Activated CD4-positive, alpha-beta T cell treated with anti-CD3 and anti-CD28 coated beads, Interleukin-2, amount 50 U/mL, for 4 hours (primary cell): Measurements from ENCODE around the gene KDM6A.
A peak's percentile ranks its signal among the peaks of the same experiment; 100 is the strongest.
"Not testable (repeated sequence)": the region's sequence is repeated elsewhere in the genome, so short reads cannot be mapped to it uniquely, and the experiment has no call there.

Source experiments
- DNase-seq, 2 experiments: peaks; one replicate each; pipeline ENCODE4 v3.0.0-alpha.2; 2020

The KDM6A gene

GRCh38 chrX:44931441-44931973 lies 58.5 kb downstream of the KDM6A start:
- DNase-seq = no peak

DNA sequence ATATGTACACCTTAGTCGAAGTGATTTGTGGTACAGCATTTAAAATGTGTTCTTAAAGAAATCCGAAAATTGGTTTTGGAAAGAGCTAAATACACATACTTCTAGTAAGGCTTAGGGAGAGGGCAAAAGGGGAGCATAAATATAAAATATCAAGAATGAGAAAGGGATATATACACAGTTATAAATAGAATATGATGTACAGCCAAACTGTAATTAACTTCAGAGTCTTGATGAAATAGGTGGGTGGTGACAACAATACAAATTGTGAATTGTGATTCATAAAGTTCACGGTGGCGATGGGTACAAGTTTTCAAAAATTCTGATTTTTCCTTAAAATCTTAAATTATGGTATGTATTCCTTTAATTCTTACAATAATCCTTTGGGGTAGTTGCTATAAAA lies 62.2 kb downstream of the KDM6A start:
- DNase-seq = no peak

- DNase-seq = no peak
These were observed 62.7 kb downstream of the KDM6A start for GRCh38 chrX:44935640-44936039.

DNA sequence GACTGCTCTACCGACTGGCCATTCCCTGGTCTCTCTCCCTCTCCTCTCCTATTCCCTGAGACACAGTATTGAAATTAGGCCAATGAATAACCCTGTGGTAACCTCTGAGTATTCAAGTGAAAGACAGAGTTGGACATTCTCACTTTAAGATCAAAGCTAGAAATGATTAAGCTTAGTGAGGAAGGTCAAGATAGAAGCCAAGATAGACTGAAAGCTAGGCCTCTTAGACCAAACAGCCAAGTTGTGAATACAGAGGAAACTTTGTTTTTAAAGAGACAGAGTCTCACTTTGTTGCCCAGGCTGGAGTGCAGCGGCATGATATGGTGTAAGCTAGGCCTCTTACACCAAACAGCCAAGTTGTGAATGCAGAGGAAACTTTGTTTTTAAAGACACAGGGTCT lies 64.6 kb downstream of the KDM6A start:
- DNase-seq = no peak

DNA sequence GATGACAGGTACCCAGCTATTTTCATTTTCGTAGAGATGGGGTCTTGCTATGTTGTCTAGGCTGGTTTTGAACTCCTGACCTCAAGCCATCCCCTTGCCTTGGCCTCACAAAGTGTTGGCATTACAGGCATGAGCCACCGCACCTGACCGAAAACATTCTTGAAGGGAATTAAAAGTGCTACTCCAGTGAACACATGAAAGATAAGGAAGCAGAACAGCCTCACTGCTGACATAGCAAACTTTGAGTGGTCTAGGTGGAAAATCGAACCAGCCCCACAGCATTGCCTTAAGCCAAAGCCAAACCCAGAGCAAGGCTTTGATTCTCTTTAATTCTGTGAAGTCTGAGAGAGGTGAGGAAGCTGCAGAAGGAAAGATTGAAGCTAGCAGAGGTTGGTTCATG lies 65.1 kb downstream of the KDM6A start:
- DNase-seq = no peak

DNA sequence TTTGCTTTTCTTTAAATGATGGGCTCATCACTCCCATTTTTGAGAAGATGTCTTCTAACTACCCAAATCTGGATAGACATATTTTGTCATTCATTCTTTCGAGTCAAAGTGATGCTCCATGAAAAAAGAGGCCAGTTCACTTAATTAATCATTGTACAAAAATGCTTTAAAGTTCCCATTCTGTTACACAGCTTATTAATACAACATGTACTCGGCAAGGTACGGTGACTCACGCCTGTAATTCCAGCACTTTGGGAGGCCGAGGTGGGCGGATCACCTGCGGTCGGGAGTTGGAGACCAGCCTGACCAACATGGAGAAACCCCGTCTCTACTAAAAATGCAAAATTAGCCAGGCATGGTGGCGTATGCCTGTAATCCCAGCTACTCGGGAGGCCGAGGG lies 67.6 kb downstream of the KDM6A start:
- not testable (repeated sequence) for DNase-seq

DNA sequence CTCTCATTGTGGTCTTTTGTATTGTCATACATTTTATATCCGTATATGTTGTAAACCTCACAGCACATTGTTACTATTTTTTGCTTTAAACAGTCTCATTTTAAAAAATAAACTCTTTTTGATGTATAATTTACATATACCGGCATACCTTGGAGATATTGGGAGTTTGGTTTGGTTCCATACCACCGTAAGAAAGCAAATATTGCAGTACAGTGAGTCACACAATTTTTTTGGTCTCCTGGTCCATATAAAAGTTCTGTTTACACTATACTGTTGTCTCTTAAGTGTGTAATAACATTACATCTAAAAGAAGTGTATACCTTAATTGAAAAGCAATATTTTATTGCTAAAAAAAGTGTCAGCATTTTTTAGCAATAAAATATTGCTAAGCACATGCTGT lies 70.0 kb downstream of the KDM6A start:
- no peak for DNase-seq

DNA sequence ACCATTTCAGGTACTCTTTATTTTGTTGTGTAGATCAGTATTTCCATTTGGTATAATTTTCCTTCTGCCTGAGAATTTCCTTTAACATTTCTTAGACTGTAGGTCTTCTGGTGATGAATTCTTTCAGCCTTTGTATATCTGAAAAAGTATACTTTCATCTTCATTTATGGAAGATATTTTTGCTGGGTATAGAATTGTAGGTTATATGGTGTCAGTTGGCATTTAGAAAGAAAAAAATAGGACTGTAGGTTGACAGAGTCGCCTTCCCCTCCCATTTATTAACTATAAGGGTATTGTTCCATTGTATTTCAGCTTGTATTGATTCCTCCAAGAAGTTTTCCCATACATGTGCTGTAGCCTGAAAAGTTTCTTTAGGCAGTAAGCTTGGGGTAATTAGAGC lies 71.9 kb downstream of the KDM6A start:
- DNase-seq = no peak

GRCh38 chrX:44945736-44946135 lies 72.7 kb downstream of the KDM6A start:
- DNase-seq = peak in 1 of 2 experiments; percentile 2

- no peak for DNase-seq
These were observed 73.8 kb downstream of the KDM6A start for GRCh38 chrX:44946771-44947170.

GRCh38 chrX:44947995-44948394 lies 75.0 kb downstream of the KDM6A start:
- DNase-seq = no peak

DNA sequence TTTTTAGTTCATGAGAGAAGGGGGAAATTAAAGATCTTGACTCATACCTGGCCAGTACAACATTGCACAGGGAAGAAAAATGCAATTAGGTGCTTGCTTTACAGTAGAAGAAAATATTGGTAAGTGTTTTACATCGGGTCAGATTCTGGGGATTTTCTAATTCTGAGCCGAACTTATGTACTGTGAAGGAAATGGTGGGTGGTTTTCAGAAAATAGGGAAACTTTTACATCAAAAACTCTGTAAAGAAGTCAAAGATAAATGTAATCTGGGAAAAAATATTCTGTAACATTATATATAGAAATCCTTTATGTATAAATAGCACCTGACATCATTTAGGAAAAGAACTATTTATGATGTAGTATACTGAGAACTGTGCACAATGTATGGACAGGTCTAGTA lies 75.4 kb downstream of the KDM6A start:
- no peak for DNase-seq

DNA sequence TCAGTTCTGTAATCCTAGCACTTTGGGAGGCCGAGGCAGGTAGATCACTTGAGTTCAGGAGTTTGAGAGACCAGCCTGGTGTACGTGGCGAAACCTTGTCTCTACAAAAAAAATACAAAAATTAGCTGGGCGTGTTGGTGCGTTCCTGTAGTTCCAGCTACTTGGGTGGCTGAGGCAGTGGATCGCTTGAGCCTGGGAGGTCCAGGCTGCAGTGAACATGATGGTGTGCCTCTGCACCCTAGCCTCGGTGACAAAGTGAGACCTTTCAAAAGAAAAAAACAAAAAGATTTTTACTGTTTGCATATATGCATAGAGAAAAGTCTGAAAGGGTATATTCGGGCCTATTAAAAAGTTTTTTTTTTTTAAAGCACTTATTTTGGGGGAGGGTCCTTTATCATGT lies 76.1 kb downstream of the KDM6A start:
- no peak for DNase-seq

GRCh38 chrX:44950471-44951366 lies 77.7 kb downstream of the KDM6A start:
- not testable (repeated sequence) for DNase-seq

DNA sequence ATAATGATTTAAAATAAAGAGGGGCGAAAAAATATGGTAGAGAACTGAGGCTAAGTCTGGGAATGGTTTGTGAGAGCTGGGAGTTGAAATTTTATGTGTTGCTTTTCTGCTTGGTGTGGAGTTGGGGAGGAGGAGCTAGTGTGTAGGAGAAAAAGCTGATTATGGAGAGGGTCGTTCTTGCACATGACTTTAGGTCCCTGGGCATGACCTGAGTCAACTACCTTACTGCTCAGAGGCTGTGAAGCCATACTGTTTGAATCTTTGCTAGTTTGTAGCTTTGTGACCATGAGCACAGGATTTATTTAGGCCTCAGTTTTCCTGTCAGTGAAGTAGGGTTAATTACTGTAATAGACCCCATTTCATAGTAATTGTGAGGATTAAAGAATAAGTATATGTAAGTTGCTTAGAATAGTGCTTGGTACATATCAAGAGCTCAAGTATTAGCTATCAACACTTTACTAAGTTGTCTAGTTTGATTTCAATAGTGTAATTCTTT lies 78.6 kb downstream of the KDM6A start:
- DNase-seq = no peak

GRCh38 chrX:44952329-44953027 lies 79.5 kb downstream of the KDM6A start:
- no peak for DNase-seq

DNA sequence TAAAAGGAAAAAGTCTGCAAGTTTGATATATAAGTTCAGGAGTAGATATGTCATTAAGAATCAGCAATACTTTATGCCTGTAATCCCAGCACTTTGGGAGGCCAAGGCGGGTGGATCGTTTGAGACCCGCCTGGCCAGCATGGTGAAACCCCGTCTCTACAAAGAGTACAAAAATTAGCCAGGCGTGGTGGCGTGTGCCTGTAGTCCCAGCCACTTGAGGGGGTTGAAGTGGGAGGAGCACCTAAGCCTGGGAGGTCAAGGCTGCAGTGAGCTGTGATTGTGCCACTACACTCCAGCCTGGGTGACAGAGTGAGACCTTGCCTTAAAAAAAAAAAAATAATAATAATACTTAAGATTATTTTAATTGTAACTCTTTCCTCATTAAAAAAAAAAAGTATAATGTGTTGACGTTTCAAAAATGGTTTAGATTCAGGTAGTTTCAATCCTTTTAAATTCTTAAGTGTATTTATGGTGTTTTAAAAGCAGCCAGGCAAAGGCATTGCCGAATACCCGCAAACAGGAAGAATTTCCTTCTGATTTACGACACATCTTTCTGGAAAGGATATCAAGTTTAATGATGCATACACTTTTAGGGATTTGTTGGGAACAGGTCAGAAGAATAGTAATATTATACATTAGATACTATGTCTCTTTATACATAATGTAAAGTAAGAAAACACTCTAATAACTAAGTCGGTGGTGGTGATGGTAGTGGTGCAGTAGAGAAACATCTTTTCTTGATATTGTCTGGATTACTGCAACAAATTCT lies 80.9 kb downstream of the KDM6A start:
- no peak for DNase-seq

DNA sequence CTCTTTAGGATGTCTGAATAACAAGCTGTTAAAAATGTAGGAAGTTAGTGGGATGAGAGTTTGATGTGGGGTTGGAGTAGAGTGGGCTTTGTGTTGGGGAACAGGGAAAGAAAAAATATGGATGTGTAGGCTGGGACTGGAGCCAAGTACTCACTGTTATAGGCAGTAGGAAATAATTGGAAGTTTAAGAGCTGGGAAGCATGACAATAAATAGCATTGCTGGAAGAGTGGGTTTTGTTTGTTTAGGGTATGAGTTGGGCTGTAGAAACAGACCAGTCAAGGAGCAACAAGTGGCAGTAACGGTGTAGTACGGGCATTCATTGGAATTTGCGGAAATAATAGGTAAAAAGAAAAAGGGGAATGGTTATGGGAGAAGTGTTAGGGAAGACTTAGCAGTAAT lies 81.6 kb downstream of the KDM6A start:
- DNase-seq = no peak

DNA sequence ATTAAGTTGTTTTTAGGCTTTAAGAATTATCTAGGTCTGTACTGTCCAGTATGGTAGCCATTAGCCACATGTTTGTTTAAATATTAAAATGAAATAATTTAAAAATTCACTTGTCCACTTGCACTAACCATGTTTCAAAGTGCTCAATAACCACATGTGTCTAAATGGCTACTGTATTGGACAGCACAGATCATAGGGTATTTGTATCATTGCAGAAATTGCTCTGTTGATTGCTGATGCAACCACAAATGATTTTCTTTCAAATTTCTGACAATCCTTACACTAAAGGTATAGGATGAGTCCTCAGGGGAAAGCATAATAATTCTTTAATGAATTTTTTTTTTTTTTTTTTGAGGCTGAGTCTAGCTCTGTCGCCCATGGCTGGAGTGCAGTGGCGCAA lies 84.9 kb downstream of the KDM6A start:
- no peak for DNase-seq

DNA sequence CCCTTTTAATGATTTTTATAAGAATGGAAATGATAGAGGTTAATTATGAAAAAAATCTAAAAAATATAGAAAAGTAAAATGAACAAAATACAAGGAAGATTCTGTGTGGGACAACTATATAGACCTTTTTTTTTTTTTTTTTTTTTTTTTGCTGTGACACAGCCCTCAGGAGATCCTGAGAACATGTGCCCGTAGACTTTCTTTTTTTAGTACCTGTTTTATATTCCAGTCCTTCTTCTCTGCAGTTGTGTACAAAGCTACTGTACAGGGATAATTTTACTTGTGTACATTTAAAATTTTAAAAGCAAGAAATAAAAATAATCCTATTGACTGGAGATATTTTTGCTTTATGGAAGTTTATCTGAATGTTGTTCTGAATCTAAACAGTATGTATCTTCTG lies 85.5 kb downstream of the KDM6A start:
- DNase-seq = no peak

DNA sequence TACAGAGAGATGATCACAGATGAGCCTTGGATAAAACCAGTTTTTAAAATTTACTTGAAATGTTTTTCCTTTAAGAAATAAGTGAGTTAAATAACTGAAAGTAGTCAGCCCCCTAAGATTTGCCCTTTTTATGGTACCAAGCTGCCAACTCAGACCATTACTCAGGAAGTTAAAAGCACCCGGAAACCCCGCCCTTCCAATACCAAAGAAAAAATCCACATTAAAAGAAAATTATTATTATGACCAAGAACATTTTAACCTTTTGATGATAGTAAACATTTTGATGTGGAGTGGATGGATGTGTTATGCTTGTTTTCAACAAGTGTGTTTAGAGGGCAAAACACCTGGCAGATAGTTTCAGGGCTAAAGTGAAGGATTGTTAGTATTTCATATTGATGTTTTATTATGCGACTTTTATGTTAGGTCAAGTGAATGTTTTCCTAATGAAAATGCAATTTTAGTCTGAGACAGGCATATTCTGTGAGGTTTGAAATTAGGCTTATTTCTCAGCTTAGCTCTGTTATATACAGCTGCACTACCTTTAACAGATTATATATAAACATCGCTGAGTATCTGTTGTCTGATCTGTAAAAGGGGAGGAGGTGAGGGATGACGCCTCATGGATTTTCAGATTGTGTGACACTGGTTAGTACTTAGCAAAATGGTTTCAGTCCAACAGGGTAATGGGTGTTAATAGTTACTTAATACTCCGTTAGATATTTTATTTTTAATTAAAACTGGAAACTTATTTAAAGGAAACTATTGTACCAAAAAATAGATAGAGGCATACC lies 89.0 kb downstream of the KDM6A start:
- no peak for DNase-seq

GRCh38 chrX:44962944-44963343 lies 90.0 kb downstream of the KDM6A start:
- DNase-seq = no peak
